Lower lobe of right lung (tissue), 2 donors: ENCODE measurements around the gene STYX. TPM values are rescaled to one million over a fixed set of nuclear protein-coding genes. Genes with fewer than 3 reads are reported as not detected.

Source experiments
- ATAC-seq, 2 donors: fragments of 200-7000 bp; cut with Tn5 transposase; one replicate each; pipeline ENCODE4 v1.9.1; 2020 to 2022; ENCODE audit warnings: mild to moderate bottlenecking in 2 of 2, moderate library complexity in 2 of 2
- DNase-seq: peaks from one replicate; pipeline ENCODE4 v3.0.0-alpha.2; 2020
- H3K27ac ChIP-seq: fragments of 200-600 bp; one replicate; pipeline ENCODE4 v1.8.0; 2022
- H3K27me3 ChIP-seq: fragments of 200-600 bp; one replicate; pipeline ENCODE4 v1.8.0; 2022; ENCODE audit warnings: low read depth
- H3K36me3 ChIP-seq: fragments of 200-600 bp; one replicate; pipeline ENCODE4 v1.8.0; 2022; ENCODE audit warnings: mild to moderate bottlenecking
- H3K4me1 ChIP-seq: fragments of 200-600 bp; one replicate; pipeline ENCODE4 v1.8.0; 2022
- H3K4me3 ChIP-seq: fragments of 200-600 bp; one replicate; pipeline ENCODE4 v1.8.0; 2022; ENCODE audit warnings: mild to moderate bottlenecking
- H3K9me3 ChIP-seq: fragments of 200-600 bp; one replicate; pipeline ENCODE4 v1.8.0; 2022
- intact Hi-C: fragments of 100-400 bp; cut with DNase I; formaldehyde crosslinking; loops from one replicate; pipeline ENCODE4 v1.11.0; 2022
- total RNA-seq: library from RNA; stranded (reverse); fragmentation: NEBNext Ultra II Directional; extraction: Animal tissue kit (Norgen Biotek cat#: 25700); gene quantifications from one replicate; pipeline ENCODE4 v1.2.1, GENCODE V29; 2021
- TF ChIP-seq, protein P1 (sequence below): fragments of 200-600 bp; IDR thresholded peaks from one replicate; pipeline ENCODE4 v1.8.0; 2022; ENCODE audit warnings: antibody characterized with exemption, mild to moderate bottlenecking
- donor health status: DM: no; HTN: yes; CAD: no; lungs with severe emphysema.

Gene STYX
- total RNA-seq, 1 donor from 2014 or later = 11.4 TPM

GRCh38 chr14:52781629-52782028, 51.7 kb downstream of the STYX start:
- Histone ChIP-seq H3K27me3 (no peaks in the 10 kb centered on the region), H3K9me3 (no peaks in the 10 kb centered on the region), H3K4me3 (no peak overlapping the region), H3K27ac (no peak overlapping the region), H3K4me1 (no peaks in the 10 kb centered on the region), H3K36me3 (peaks cover 57% of the 10 kb centered on the region)
- DNase-seq = no peak
- intact Hi-C loops = no loop called here
- ATAC-seq = no peak
- TF ChIP-seq, protein P1, sequence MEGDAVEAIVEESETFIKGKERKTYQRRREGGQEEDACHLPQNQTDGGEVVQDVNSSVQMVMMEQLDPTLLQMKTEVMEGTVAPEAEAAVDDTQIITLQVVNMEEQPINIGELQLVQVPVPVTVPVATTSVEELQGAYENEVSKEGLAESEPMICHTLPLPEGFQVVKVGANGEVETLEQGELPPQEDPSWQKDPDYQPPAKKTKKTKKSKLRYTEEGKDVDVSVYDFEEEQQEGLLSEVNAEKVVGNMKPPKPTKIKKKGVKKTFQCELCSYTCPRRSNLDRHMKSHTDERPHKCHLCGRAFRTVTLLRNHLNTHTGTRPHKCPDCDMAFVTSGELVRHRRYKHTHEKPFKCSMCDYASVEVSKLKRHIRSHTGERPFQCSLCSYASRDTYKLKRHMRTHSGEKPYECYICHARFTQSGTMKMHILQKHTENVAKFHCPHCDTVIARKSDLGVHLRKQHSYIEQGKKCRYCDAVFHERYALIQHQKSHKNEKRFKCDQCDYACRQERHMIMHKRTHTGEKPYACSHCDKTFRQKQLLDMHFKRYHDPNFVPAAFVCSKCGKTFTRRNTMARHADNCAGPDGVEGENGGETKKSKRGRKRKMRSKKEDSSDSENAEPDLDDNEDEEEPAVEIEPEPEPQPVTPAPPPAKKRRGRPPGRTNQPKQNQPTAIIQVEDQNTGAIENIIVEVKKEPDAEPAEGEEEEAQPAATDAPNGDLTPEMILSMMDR = no peak

- no peak for ATAC-seq
- no peaks in the 10 kb centered on the region for H3K9me3 ChIP-seq
- DNase-seq = no peak
- H3K27ac ChIP-seq = no peak overlapping the region
- TF ChIP-seq, protein P1 = no peak
- H3K36me3 ChIP-seq = peaks cover 43% of the 10 kb centered on the region
- intact Hi-C loops = no loop called here
- no peaks in the 10 kb centered on the region for H3K27me3 ChIP-seq
- no peaks in the 10 kb centered on the region for H3K4me1 ChIP-seq
- H3K4me3 ChIP-seq = no peak overlapping the region
Observed at GRCh38 chr14:52783206-52783605, 53.2 kb downstream of the STYX start.

DNA sequence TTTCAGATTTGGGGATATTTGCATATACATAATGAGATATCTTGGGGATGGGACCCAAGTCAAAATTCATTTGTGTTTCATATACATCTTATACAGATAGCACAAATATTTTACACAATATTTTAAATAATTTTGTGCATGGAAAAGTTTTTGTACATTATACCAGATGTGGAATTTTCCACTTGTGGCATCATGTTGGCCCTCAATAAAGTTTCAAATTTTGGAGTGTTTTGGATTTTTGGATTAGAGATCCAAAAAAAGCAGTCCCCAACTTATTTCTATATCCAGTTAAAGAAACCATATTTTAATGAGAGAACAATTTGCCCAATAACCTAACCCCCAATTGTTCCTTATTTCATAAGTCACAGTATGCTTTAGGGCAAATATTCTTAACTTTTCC, 56.9 kb downstream of the STYX start:
- Histone ChIP-seq H3K4me1 (peaks cover 22% of the 10 kb centered on the region), H3K9me3 (no peaks in the 10 kb centered on the region), H3K4me3 (no peak overlapping the region), H3K27me3 (no peaks in the 10 kb centered on the region), H3K27ac (no peak overlapping the region), H3K36me3 (peaks cover 9% of the 10 kb centered on the region)
- intact Hi-C loops = no loop called here
- TF ChIP-seq, protein P1 = no peak
- ATAC-seq = no peak
- no peak for DNase-seq

DNA sequence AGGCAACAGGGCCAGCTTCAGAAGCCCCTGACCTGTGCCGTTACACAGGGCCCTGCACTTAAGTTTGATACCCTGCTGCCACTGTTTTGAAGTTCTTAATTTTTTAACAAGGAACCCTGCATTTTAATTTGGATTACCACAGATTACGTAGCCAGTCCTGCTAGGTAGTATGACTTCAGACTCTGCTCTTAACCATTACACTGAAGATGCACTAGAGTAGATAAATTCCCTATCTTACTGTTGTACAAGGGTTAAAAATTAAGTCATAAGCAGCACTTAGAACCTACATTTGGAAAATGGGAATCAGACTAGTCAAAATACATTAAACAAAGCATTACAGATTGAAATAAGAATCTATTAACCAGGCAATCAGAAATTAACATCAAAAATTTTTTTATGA, 59.2 kb downstream of the STYX start:
- Histone ChIP-seq H3K27ac (no peak overlapping the region), H3K36me3 (no peaks in the 10 kb centered on the region), H3K4me1 (peaks cover 26% of the 10 kb centered on the region), H3K9me3 (no peaks in the 10 kb centered on the region), H3K27me3 (no peaks in the 10 kb centered on the region), H3K4me3 (no peak overlapping the region)
- ATAC-seq (no peak), DNase-seq (no peak)
- intact Hi-C loops = no loop called here
- TF ChIP-seq, protein P1 = no peak

DNA sequence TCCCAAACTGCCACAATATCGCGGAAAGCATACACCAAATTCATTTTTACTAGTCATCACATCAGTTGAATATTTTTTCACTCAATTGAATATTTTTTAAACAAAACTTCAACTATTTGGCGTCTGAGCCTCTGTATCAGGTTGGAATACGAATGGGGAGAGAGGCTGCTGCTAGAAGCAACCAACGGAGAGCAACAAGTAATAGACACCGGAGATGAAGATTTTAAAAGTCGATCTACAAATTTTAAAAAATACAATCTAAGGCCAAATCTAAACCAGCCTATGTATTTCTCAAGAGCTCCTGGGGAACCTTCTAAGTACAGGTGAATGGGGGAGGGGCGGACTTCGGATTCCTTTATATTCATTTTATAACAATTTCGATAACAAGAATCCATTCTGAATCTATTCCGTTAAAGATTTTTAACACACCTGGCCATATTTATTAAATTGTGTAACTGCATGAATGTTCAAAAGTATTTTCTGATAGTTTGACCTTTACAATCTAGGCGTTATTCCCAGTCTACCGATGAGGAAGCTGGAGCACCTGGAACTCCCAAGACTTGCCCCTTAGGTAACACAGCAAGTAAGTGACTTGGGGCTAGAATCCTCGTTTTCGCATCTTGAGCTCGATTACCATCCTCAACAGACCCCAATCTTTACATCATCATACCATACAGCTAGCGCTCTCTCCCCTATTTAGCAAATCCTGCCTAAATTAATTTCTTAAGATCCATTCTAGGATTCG, 60.2 kb downstream of the STYX start:
- intact Hi-C loops = no loop called here
- H3K27me3 ChIP-seq = no peaks in the 10 kb centered on the region
- H3K27ac ChIP-seq = peak overlapping the region; percentile 88
- TF ChIP-seq, protein P1 = no peak
- DNase-seq = no peak
- ATAC-seq = no peak
- no peaks in the 10 kb centered on the region for H3K9me3 ChIP-seq
- peaks cover 26% of the 10 kb centered on the region for H3K4me1 ChIP-seq
- peak overlapping the region; percentile 94 for H3K4me3 ChIP-seq
- no peaks in the 10 kb centered on the region for H3K36me3 ChIP-seq
